ENCODE data around the gene A3GALT2.

A3GALT2 gene

DNA sequence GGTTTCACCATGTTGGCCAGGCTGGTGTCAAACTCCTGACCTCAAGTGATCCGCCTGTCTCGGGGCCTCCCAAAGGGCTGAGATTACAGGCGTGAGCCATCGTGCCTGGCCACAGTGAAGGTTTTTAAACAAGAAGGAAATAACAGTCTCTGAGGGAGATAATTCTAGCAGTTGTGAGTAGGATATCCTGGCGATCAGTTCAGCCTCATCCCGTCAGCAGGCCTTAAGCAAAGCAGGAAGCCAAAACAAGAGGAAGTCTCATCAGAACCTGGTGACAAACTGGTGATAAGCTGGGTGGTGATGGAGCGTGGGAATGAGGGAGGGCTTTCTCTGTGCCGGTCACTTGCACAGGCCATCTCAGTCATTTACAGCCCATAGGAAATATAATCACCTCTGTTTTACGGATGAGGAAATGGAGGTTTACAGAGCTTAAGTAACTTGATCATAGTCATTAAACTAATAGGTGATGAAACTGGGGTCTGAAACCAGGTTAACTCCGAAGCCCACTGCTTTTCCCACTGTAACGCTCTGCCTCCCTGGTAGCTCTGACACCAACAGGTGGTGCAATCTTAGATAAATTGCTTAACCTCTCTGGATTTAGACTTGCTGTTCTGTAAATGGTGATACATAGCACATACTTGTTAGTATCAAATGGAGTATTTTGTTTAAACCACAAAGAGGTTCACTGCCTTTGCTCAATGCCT, 40.8 kb upstream of the A3GALT2 start:
- DNase-seq (ENCODE audit: insufficient read length) (no peak), FAIRE-seq (peak; percentile 40)
- TF ChIP-seq TAF1 (IDR thresholded peaks at IDR 0.05; ENCODE audit: borderline replicate concordance, low read depth, low read length) (no peak), POLR2AphosphoS5 (IDR thresholded peaks at IDR 0.05; ENCODE audit: low read depth, low read length) (no peak), POLR2A (IDR thresholded peaks at IDR 0.05; ENCODE audit: low read depth, low read length) (no peak)

DNA sequence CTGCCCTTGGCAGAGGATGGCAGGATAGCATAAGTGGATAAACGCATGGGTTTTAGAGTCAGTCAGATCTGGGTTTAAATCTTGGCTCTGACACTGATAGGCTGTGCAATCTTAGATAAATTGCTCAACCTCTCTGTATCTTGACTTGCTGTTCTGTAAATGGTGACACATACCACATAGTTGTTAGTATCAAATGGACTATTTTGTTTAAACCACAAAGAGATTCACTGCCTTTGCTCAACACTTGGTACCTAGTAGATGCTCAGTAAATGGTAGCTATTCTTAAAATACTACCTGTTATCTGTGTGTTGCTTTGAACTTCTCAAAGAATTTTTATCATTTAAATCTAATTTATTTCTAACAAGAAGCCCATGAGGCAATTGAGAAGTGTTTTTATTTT, 39.5 kb upstream of the A3GALT2 start:
- TF ChIP-seq TAF1 (IDR thresholded peaks at IDR 0.05; ENCODE audit: borderline replicate concordance, low read depth, low read length) (no peak), POLR2AphosphoS5 (IDR thresholded peaks at IDR 0.05; ENCODE audit: low read depth, low read length) (no peak), POLR2A (IDR thresholded peaks at IDR 0.05; ENCODE audit: low read depth, low read length) (no peak)
- no peak for DNase-seq (ENCODE audit: insufficient read length)
- FAIRE-seq: no peak

DNA sequence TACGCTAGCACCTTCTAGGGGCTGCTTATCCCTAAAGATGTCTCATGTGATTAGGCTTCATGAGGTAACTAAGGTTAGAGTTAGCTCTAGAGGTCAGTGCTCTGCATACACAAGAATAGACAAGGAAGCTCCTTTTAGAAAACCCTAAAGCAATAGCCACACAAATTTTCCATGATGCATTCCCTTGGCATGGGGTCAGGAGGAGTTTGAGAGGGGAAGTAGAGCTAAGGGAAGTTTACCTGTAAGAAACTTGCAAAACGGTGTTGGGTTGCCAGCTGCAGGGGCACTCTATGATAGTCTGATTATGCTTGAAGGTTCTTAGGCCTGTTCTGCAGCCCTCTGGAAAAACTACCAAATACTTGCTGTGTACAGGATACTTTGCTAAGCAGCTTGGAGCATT, 39.0 kb upstream of the A3GALT2 start:
- DNase-seq (ENCODE audit: insufficient read length): no peak
- FAIRE-seq: no peak
- TF ChIP-seq POLR2A (IDR thresholded peaks at IDR 0.05; ENCODE audit: low read depth, low read length): no peak
- no peak for TF ChIP-seq POLR2AphosphoS5 (IDR thresholded peaks at IDR 0.05; ENCODE audit: low read depth, low read length)
- no peak for TF ChIP-seq TAF1 (IDR thresholded peaks at IDR 0.05; ENCODE audit: borderline replicate concordance, low read depth, low read length)

DNA sequence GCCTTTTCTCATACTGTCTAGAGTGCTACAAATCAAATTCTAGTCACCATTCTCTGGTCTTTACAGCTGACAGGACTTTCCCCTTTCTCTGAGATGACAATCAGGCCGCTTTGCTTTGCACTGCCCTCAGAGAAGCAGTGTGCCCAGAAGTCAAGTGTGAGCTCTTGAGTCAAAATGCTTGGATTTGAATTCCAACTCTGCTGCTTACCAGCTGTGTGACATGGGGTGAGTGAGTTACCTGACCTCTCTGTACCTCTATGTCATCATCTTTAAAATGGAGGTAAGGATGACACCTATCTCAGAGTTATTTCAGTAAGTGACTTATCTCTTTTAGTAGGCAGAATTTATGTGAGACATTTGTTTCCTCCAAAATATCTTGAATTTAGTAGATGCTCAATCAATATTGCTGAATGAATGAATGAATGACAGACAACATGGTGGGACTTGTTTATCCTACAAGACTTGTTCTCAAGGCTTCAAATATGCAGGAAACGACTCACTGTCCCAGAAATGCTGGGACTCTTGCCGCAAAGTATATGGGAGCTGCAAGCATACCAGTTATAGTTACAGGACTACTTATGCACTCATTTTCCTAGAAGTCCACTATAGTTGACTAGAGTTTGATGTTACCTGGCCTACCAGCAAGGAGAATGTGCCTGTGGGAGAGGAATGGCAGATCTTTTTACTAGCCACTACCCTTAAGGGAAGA, 38.1 kb upstream of the A3GALT2 start:
- TF ChIP-seq POLR2AphosphoS5 (IDR thresholded peaks at IDR 0.05; ENCODE audit: low read depth, low read length) (no peak), POLR2A (IDR thresholded peaks at IDR 0.05; ENCODE audit: low read depth, low read length) (no peak), TAF1 (IDR thresholded peaks at IDR 0.05; ENCODE audit: borderline replicate concordance, low read depth, low read length) (no peak)
- FAIRE-seq: no peak
- DNase-seq (ENCODE audit: insufficient read length): no peak

DNA sequence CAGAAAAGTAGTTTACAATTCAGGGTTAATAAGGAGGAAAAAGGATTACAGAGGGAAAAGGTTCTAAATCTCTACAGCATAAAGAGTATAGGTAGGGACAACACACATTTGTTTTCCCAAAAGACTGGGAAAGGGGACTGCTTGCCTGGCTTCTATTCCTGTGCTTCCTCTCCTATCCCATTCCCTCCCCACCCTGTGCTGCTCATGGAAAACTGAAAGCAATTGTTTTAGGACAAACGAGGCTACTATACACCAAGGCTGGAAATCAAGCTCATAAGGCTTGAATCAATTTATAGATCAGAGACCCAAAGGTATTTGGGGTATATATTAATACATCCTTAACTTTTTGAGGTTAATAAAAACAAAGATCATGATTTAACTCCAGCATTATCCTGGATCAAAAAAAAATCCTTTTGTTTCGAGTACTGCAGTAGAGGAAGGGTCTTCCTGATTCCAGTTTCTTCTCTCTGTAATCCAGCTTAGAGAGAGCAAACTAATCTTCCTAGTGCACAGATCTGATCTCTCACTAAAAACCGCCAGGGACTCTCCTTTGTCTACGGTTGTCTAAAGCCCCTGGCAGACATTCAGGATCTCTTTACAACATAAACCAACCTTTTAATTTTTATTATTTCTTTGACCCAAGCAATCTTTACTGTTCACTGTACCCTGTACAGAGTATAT, 37.4 kb upstream of the A3GALT2 start:
- no peak for DNase-seq (ENCODE audit: insufficient read length)
- no peak for FAIRE-seq
- TF ChIP-seq POLR2AphosphoS5 (IDR thresholded peaks at IDR 0.05; ENCODE audit: low read depth, low read length) (no peak), POLR2A (IDR thresholded peaks at IDR 0.05; ENCODE audit: low read depth, low read length) (no peak), TAF1 (IDR thresholded peaks at IDR 0.05; ENCODE audit: borderline replicate concordance, low read depth, low read length) (no peak)

DNA sequence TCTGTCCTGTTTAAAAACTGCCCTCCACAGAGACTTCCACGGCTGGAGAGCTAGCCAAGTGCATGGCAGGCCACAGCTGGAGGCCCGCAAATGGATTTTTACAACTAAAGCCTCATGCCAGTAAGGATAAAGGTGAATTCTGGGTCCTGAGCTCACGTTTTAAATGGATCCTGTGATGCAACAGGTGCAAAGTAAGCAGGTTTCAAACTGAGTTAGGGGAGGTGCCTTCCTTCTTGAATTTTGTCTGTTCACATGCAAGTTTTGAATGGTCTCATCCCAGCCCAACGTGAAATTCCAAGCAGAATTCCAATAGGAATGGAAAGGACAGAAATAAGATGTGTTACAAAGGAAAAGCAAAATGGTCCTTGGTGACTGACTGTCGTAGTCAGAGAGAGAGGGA, 36.2 kb upstream of the A3GALT2 start:
- TF ChIP-seq POLR2AphosphoS5 (IDR thresholded peaks at IDR 0.05; ENCODE audit: low read depth, low read length) (no peak), TAF1 (IDR thresholded peaks at IDR 0.05; ENCODE audit: borderline replicate concordance, low read depth, low read length) (no peak), POLR2A (IDR thresholded peaks at IDR 0.05; ENCODE audit: low read depth, low read length) (no peak)
- DNase-seq (ENCODE audit: insufficient read length) (no peak), FAIRE-seq (no peak)

DNA sequence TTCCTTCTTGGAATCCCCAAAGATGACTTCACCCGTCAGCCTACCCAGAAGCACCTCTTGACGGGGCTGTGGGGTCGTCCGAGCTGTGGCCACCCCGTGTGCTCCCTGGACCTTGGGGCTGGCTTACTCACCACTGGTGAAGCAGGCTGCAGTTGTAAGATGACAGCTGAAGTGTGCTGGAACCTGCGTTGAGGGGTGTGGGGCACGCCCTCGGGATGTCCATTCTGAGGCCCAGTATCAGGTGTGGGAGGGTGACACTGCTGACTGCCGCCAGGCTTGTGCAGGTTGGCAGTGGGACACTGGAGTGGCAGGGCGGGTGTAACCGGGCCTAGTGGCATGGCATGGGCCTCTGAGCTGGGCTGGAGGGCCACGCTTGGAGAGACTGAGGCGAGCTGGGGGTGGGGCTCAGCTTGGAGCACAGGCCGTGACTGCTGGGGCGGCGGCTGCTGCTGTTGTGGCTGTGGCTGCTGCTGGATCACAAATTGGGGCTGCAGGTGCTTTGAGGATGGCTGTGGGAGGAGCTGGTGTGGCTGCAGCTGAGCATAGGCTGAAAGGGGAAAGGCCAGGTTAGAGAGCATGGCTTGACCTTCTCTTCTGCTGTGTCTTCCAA, 33.9 kb upstream of the A3GALT2 start:
- FAIRE-seq (no peak), DNase-seq (ENCODE audit: insufficient read length) (no peak)
- TF ChIP-seq POLR2AphosphoS5 (IDR thresholded peaks at IDR 0.05; ENCODE audit: low read depth, low read length) (no peak), POLR2A (IDR thresholded peaks at IDR 0.05; ENCODE audit: low read depth, low read length) (no peak), TAF1 (IDR thresholded peaks at IDR 0.05; ENCODE audit: borderline replicate concordance, low read depth, low read length) (no peak)

DNA sequence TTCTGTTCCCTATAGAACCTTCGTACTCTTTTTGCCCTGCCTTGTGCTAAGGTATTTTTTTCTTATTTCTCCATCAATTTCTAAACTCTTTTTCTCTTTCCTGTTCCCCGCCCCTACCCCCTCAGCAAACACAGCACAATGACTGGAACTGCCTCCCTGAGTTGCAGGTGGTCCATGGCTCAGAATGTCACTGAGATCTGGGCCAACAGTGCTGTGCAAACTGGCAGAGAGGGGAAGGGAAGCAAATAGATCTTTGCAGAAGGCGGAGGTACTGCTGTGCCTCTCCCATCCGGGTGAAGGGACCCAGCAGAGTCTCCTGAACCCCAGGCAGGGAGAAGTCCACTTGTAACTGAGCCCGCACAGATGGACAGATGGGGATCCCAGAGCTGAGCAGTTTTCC, 32.6 kb upstream of the A3GALT2 start:
- TF ChIP-seq POLR2A (IDR thresholded peaks at IDR 0.05; ENCODE audit: low read depth, low read length): no peak
- TF ChIP-seq TAF1 (IDR thresholded peaks at IDR 0.05; ENCODE audit: borderline replicate concordance, low read depth, low read length): no peak
- no peak for TF ChIP-seq POLR2AphosphoS5 (IDR thresholded peaks at IDR 0.05; ENCODE audit: low read depth, low read length)
- no peak for DNase-seq (ENCODE audit: insufficient read length)

DNA sequence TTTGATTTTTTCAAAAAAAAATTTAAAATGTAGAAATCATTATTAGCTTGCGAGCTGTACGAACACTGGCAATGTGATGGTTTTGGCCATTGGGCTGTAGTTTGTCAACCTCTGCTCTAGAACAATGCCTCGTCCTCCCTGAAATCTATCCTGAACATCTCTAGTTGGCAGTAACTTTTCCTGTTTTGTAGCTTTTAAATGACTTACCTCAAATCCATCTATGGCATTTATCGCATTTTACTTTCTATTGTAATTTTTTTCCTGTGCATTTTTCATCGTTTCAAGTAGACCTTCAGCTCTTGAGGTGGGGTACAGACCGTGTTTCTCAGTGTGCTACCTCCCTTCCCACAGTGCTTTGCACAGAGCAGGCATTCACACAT, 30.4 kb upstream of the A3GALT2 start:
- FAIRE-seq (no peak), DNase-seq (ENCODE audit: insufficient read length) (no peak)
- no peak for TF ChIP-seq POLR2AphosphoS5 (IDR thresholded peaks at IDR 0.05; ENCODE audit: low read depth, low read length)
- TF ChIP-seq POLR2A (IDR thresholded peaks at IDR 0.05; ENCODE audit: low read depth, low read length): no peak
- TF ChIP-seq TAF1 (IDR thresholded peaks at IDR 0.05; ENCODE audit: borderline replicate concordance, low read depth, low read length): no peak

More for the DNA sequence above, 32.6 kb upstream of the A3GALT2 start:
- FAIRE-seq: no peak

DNA sequence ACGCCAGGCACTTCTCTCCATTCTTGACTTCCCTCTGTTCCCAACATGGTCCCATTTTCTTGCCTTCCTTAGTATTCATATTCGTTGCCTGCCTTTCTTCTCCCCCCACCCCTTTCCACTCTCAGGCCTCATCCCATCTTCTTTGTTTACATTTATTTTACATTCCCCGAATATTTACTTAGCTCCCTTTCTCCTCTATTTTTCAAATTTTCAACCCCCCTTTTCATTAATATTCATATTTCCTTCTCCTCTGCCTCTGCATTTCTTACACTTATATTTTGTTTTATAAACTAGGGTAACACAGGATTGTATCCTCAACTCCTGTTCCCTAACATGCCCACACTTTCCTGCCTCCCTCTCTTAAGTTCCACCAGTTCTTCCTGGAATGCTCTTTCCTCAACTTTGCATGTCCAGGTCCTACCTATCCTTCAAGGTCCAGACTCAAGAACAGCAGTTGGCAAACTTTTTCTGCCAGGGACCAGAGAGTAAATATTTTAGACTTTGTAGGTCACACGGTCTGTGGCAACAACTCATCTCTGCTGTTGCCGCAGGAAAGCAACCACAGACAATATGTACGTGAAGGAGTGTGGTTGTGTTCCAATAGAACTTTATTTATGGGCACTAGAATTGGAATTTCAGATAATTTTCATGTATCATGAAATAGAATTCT, 29.8 kb upstream of the A3GALT2 start:
- no peak for DNase-seq (ENCODE audit: insufficient read length)
- no peak for TF ChIP-seq POLR2AphosphoS5 (IDR thresholded peaks at IDR 0.05; ENCODE audit: low read depth, low read length)
- TF ChIP-seq TAF1 (IDR thresholded peaks at IDR 0.05; ENCODE audit: borderline replicate concordance, low read depth, low read length): no peak
- TF ChIP-seq POLR2A (IDR thresholded peaks at IDR 0.05; ENCODE audit: low read depth, low read length): no peak
- peak; percentile 14 for FAIRE-seq

Measured in GM12892 (cell line).